PFSK-1 (cell line): ENCODE measurements around the gene CASTOR1.

ENCODE experiments used
- FOXP2 ChIP-seq: optimal IDR thresholded peaks from 2 replicates; pipeline ENCODE3; 2011; ENCODE audit warnings: borderline replicate concordance, control low read depth, inconsistent platforms; ENCODE audit not compliant: insufficient read depth; ENCODE audit errors: extremely low read length, extremely low read depth
- POLR2AphosphoS5 ChIP-seq: IDR thresholded peaks from 2 replicates; pipeline ENCODE4 v1.6.1; 2012; ENCODE audit warnings: low read depth, mild to moderate bottlenecking, control low read depth, low read length, moderate library complexity
- REST ChIP-seq, 2 experiments: IDR thresholded peaks; 2 replicates each; pipeline versions ENCODE4 v1.6.1 to v1.8.0; 2011 to 2012; ENCODE audit warnings: low read depth in 2 of 2, low read length in 2 of 2, control low read depth in 1 of 2, inconsistent platforms in 1 of 2, mild to moderate bottlenecking in 1 of 2, moderate library complexity in 1 of 2; ENCODE audit not compliant: insufficient read depth in 1 of 2
- SIN3A ChIP-seq: IDR thresholded peaks from 2 replicates; pipeline ENCODE4 v1.6.1; 2012; ENCODE audit warnings: mild to moderate bottlenecking, low read length, moderate library complexity, borderline replicate concordance; ENCODE audit not compliant: insufficient read depth
- TAF1 ChIP-seq: IDR thresholded peaks from 2 replicates; pipeline ENCODE4 v1.6.1; 2012; ENCODE audit warnings: low read length, control low read depth, borderline replicate concordance; ENCODE audit not compliant: insufficient read depth

GRCh38 chr22:30326255-30326705, 37.0 kb upstream of the CASTOR1 start:
- TF ChIP-seq SIN3A, result no peak
- TF ChIP-seq REST (IDR thresholded peaks at IDR 0.05; ENCODE audit: insufficient read depth in 1 of 2, low read depth in 2 of 2, low read length in 2 of 2), result no peak
- no peak for TF ChIP-seq TAF1
- no peak for TF ChIP-seq POLR2AphosphoS5
- no peak for TF ChIP-seq FOXP2
